Measurements from ENCODE around the gene RASGRF2.

GRCh38 chr5:81052325-81052724, 92.2 kb downstream of the RASGRF2 start:
- TF ChIP-seq TCF12 (IDR thresholded peaks at IDR 0.05; ENCODE audit: low read depth) (no peak), CEBPB (IDR thresholded peaks at IDR 0.05) (no peak), REST (IDR thresholded peaks at IDR 0.05; ENCODE audit: low read depth) (no peak), YY1 (IDR thresholded peaks at IDR 0.05; ENCODE audit: low read depth) (no peak), NFIC (IDR thresholded peaks at IDR 0.05) (no peak)

Measured in Ishikawa (cell line).